ENCODE results near the gene KCNMB3.

- no peak for TF ChIP-seq POLR2A (IDR thresholded peaks at IDR 0.05; ENCODE audit: low read length)
- no peak for TF ChIP-seq GATA1 (IDR thresholded peaks at IDR 0.05; ENCODE audit: low read depth, low read length)
These were observed 15.0 kb upstream of the KCNMB3 start for GRCh38 chr3:179265875-179266274.

Measured in erythroblast (primary cell).